PC-9 (cell line): ENCODE measurements around the gene TTC8.

Source experiments
- EZH2 ChIP-seq: fragments of 200-600 bp; sonication (generic); IDR thresholded peaks from 2 replicates; pipeline ENCODE4 v1.8.0; 2017; ENCODE audit warnings: antibody characterized with exemption, low read depth
- TF ChIP-seq, protein P1 (sequence below): fragments of 200-600 bp; sonication (generic); conservative IDR thresholded peaks from 2 replicates; pipeline ENCODE4 v1.6.1; 2017; ENCODE audit warnings: mixed run types, antibody characterized with exemption, mild to moderate bottlenecking, moderate library complexity

DNA sequence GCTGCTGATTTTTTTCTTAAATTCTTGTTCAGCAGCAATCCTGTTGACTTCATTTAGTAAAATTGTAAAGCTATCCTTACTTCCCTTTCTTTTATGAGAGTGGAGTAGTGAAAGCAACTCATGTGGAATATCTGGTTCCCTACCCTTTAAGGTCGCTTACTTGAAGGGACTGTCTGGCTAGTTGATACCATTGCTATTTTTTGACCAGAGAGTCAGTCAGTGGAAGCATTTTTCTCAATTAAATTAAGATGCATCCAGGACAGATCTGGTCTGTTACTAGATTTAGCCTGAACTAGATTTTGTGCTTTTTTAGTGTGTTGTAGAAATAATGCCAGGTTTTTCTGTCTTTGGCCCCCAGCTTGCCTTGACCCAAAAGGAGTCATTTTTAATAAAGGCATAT is 18.0 kb downstream of the TTC8 start:
- TF ChIP-seq EZH2: no peak
- TF ChIP-seq, protein P1, sequence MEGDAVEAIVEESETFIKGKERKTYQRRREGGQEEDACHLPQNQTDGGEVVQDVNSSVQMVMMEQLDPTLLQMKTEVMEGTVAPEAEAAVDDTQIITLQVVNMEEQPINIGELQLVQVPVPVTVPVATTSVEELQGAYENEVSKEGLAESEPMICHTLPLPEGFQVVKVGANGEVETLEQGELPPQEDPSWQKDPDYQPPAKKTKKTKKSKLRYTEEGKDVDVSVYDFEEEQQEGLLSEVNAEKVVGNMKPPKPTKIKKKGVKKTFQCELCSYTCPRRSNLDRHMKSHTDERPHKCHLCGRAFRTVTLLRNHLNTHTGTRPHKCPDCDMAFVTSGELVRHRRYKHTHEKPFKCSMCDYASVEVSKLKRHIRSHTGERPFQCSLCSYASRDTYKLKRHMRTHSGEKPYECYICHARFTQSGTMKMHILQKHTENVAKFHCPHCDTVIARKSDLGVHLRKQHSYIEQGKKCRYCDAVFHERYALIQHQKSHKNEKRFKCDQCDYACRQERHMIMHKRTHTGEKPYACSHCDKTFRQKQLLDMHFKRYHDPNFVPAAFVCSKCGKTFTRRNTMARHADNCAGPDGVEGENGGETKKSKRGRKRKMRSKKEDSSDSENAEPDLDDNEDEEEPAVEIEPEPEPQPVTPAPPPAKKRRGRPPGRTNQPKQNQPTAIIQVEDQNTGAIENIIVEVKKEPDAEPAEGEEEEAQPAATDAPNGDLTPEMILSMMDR: no peak
